HG03457 (cell line): ENCODE results near the gene SPI1.

Experiments used
- ATAC-seq: cut with Tn5 transposase; IDR thresholded peaks from one replicate; pipeline ENCODE4 v1.9.1; 2021; ENCODE audit warnings: moderate number of reproducible peaks; ENCODE audit not compliant: unreplicated experiment

The SPI1 gene

DNA sequence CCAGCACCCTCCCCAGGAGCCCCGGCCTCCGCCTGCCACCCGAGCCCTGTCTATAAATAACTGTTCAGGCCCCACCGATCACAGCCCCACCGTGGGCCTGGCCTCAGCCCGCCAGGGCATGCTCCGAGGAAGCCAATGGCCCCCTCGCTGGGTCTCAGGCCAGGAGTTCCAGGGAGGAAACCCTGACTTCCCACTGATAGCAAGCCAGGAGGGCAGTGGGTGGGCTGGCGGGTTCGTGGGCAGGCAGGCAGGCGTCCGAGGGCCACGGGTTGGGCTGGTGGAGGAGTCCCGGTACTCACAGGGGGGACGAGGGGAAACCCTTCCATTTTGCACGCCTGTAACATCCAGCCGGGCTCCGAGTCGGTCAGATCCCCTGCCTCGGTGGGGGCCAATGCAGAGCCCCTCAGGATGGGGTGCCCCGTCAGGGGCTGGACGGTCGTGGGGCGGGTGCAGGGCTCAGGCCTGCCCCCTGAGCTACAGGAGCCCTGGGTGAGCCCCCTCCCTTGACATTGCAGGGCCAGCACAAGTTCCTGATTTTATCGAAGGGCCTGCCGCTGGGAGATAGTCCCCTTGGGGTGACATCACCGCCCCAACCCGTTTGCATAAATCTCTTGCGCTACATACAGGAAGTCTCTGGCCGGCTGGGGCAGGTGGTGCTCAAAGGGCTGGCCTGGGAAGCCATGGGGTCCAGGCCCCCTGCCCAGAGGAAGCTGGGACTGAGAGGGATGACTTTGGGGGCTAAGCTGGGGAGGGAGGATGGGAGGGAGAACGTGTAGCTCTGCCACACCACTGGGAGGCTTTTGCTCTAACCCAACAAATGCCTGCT lies at the start of gene SPI1:
Gene SPI1 (minus strand): TSS at position 538 of the 826 bp plus-strand sequence. CDS start 194 bp downstream, at position 344.
- ATAC-seq, result peak; percentile 75

DNA sequence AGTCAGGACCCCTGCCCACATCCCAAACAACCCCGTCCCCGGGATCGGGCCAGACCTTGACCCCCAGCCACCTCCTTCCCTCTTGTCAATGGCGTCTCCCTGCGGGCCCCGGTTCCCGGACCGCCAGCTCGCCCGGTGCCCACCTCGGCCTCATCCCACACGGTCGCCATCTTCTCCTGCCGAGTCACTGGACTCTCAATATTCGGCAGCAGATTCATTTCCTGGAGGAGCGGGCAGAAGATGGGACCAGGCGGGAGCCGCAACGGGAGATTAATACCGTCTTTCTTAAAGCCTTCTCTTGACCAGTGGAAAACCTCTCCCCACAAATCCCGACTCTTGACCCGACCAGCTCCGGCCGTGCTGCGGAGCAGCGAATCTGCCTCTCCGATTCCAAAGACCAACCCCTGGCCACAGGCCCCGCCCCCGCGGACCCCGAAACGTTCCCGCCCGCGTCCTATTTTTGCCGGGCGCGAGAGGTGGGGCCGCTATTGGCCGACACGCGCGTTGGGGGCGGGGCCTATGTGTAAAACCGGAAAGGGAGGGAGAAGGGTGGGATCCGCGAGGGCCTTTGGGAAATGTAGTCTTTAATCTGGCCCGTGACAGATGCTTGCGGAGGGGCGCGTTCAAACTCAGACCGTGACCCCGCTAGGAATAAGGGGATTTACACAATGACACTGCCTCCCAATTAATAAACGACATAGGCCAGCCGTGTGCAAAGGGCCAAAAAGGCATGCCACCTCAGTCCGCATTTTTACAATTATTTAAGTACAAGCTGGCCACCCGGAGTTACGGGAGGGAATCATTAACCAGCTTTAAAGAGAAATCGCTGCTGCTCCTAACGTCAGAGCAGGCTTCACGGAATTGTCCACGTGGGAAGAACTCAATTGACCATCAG lies 48.0 kb upstream of the SPI1 start, which contains the start of gene PSMC3:
Gene PSMC3 (minus strand): TSS at position 378 of the 895 bp plus-strand sequence. CDS start 160 bp downstream, at position 218.
- ATAC-seq, result peak; percentile 69

DNA sequence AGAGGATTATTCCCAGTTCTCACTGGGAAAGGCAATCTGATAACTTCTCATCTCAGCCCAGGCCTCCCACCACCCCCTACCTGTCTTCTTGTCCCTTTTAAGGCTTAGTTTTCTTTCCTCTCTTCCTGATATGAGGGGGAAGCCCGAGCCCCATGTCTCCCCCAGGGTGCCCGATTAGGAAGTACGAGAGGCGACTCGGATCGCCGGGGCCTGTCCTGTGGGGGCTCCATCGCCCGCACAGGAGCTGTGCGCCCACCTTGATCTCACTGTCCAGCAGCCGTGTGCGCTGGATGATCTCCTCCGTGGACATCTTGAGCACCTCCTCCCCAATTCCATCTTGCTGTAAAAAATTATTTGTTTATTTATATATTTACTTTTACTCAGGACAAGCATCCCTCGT lies 47.3 kb upstream of the SPI1 start:
- ATAC-seq, result no peak

DNA sequence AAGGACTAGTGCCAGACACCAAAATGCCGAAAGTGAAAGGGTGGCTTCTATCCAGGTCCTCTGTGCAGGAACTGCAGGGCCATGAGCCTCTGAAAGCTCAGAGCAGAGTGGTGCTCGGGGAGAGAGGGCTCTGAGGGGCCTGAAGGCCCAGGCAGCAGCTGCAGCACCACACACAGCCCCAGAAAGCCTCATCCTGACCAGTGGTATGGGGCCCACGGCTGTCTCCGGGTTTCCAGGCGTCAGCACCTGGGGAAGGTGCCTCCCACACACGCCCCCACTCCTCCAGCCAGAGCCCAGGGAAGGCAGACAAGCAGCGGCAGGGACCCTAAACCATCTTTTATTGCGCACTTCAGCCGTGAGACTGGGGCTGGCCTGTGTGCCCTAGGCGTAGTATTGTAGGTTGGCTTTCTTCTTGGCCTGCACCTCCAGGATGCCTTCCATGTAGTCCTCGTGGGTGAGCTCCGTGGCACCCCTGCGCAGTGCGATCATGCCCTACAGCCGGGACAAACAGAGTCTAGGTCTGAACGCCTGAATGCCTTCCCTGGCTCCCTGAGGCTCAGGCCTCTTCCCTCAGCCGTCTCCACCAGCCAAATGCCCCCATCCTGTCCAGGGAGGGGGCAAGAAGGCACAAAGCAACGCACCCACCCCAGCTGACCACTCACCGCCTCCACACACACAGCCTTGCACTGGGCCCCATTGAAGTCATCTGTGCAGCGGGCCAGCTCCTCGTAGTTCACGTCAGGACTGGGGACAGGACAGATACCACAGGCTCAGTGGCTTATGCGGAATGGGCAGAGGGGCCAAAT lies 40.3 kb upstream of the SPI1 start:
- no peak for ATAC-seq

DNA sequence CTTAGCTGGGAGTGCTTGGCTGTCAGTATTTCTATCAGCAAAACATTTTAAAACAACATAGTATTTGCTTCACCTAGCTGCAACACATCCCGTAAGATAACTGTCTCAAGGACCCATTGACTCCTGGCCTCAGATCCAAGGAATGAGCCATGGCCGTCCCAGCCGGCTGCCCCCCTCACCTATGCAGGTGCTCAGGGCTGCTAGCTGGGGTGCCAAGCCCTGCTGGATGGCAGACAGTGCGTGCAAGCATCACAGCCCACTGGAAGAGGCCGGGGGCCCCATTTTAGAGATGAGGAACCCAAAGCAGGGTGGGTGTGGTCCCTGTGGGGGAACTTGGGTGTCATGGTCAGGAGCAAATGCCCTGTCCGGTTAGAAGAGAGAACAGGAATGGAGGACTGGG lies 39.4 kb upstream of the SPI1 start:
- ATAC-seq, result no peak

DNA sequence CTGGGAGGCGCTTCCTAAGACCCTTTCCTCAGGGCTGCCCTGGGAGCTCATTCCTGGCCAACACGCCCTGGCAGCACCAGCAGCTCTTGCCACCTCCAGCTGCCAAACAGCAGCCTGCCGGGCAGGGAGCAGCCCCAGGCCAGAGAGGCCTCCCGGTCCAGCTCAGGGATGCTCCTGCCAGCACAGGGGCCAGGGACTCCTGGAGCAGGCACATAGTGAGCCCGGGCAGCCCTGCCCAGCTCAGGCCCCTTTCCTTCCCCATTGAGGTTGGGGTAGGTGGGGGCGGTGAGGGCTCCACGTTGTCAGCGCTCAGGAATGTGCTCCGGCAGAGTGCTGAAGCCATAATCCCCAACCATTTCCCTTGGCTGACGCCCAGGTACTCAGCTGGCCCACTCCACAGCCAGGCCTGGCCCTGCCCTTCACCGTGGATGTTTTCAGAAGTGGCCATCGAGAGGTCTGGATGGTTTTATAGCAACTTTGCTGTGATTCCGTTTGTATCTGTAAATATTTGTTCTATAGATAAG lies 37.7 kb upstream of the SPI1 start:
- ATAC-seq, result no peak

DNA sequence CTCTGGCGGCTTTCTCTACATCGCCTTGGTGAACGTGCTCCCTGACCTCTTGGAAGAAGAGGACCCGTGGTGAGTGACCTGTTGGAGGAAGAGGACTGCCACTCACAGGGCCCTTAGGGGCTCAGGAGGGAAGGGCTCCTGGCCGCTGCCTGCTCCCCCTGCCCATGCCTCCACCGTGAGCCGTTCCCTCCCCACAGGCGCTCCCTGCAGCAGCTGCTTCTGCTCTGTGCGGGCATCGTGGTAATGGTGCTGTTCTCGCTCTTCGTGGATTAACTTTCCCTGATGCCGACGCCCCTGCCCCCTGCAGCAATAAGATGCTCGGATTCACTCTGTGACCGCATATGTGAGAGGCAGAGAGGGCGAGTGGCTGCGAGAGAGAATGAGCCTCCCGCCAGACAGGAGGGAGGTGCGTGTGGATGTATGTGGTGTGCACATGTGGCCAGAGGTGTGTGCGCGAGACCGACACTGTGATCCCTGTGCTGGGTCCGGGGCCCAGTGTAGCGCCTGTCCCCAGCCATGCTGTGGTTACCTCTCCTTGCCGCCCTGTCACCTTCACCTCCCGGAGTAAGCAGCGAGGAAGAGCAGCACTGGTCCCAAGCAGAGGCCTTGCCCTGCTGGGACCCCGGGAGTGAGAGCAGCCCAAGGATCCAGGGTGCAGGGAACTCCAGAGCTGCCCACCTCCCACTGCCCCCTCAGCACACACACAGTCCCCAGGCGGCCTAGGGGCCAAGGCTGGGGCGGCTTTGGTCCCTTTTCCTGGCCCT lies 36.9 kb upstream of the SPI1 start:
- no peak for ATAC-seq

DNA sequence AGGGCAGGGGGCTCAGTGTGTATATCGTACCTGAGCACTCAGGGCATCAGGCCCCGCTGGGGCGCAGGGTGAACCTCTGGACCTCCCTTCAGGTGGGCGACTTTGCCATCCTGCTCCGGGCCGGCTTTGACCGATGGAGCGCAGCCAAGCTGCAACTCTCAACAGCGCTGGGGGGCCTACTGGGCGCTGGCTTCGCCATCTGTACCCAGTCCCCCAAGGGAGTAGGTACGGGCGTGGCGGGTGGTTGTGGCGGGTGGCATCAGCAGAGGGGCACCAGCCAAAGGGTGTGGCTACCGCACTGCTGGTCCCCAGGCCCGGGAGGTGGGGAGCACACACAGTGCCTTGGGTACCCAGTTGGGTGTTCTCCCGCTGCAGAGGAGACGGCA lies 36.3 kb upstream of the SPI1 start:
- ATAC-seq, result no peak

DNA sequence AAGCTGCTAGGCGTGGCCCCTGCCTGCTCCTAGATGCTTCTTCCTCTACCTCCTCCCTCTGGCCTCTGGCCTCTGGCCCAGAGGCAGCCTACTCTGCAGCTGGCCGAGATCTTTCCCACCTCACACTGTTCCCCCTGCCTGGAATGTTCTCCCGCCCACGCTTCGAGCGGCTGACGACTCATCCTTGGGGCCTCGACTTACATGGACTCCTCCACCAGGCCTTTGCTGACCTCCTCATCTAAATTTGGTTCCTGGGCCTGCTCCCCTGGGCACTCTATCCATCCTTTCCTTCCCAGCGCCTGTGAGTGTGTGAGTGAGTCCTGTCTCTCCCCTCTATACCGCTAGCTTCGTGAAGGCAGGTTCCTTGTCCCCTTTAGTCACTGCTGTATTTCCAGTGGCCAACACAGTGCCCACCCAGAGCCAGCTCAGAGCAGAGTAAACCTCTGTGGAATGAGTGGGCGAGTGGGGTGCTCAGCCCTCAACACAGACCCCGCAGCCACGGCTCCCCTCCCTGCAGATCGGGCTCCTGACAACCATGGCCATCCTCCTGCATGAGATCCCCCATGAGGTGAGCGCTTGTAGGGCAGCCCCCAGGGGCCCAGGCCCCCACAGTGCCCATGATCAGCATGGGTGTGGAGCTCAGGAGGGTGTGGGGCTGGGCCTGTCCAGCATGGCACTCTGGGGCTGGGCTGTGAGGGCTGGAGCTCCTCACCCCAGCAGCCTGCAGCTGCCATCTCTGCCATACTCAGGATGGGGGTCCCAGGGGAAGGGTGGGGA lies 35.7 kb upstream of the SPI1 start:
- ATAC-seq, result no peak

DNA sequence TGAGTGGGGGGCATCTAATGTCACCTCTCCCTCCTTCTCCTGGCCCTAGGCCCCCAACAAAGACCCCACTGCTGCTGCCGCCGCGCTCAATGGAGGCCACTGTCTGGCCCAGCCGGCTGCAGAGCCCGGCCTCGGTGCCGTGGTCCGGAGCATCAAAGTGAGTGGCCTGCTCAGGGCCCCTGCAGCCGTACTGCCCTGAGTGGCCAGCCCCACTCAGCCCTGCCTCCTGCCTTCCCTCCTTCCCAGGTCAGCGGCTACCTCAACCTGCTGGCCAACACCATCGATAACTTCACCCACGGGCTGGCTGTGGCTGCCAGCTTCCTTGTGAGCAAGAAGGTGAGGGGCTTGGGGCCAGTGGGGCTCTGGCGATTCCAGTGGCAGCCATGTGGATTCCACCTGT lies 35.0 kb upstream of the SPI1 start:
- ATAC-seq, result no peak

DNA sequence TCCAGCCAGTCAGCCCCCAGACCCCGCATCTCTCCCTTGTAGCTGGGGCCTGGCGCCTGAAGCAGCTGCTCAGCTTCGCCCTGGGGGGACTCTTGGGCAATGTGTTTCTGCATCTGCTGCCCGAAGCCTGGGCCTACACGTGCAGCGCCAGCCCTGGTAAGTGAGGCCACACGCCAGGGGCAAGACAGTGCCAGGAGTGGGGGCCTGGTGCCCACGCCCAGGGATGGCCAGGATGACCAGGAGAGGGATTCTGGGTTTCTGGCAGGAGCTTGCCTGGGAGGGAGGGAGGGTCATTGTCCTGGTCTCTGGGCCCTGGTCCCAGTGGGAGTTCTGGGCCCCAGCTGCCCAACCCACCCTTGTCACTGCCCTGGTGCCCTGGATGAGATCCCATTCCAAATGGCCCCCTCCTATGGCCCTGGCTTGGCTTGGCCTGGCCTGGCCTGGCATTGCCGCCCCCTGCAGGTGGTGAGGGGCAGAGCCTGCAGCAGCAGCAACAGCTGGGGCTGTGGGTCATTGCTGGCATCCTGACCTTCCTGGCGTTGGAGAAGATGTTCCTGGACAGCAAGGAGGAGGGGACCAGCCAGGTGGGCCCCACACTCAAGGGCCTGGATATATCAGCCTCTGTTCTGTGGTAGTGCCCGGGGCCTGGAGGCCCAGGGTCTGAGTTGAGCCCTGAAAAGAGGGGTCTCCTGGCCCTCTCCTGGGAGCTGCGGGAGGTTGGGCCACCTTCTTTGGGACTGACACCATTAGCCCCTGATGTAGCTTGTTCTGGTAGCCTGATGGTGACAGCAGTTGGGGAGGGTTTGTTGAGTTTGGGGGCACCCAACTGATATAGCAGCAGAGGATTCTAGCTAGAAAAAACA lies 33.8 kb upstream of the SPI1 start:
- ATAC-seq, result no peak

DNA sequence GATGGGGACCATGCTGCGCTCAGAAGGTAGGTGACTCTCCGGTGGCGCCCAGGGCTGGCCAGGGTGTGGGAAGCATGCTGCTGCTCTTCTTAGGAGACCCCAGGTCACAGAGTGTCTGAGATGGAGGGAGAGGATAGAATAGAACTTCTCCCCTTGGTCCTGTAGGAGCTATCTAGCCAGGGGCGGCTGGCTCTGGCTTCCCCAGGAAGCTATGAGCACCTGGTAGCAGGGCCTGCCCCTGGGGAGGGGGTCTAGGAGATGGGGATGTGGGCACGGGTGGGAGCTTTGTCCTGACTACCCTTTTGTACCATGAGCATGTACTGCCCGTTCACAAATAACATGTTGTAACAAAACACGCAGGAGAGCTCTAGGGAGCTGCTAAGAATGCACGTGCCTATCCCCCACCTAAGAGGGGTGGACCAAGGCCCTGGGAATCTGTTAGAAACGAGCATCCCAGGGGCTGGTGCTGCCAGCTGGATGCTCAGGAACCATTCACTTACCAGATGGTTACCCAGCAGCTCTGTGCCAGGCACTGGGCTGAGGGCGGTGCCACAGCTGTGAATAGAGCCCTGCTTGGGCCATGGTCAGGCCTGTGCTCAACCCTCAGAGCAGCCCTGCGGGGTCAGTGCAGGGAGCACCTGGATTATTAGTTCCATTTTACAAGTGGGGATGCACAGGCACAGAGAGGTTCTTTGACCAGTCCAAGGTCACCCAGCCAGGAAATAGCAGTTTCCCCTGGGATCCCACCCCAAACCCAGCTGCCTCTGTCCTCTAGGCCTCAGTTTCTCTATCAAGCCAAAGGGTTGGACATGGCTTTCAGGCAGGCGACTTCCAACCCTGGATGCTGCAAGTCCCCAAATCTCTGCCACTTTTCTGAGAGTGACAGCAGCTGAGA lies 32.3 kb upstream of the SPI1 start:
- no peak for ATAC-seq

DNA sequence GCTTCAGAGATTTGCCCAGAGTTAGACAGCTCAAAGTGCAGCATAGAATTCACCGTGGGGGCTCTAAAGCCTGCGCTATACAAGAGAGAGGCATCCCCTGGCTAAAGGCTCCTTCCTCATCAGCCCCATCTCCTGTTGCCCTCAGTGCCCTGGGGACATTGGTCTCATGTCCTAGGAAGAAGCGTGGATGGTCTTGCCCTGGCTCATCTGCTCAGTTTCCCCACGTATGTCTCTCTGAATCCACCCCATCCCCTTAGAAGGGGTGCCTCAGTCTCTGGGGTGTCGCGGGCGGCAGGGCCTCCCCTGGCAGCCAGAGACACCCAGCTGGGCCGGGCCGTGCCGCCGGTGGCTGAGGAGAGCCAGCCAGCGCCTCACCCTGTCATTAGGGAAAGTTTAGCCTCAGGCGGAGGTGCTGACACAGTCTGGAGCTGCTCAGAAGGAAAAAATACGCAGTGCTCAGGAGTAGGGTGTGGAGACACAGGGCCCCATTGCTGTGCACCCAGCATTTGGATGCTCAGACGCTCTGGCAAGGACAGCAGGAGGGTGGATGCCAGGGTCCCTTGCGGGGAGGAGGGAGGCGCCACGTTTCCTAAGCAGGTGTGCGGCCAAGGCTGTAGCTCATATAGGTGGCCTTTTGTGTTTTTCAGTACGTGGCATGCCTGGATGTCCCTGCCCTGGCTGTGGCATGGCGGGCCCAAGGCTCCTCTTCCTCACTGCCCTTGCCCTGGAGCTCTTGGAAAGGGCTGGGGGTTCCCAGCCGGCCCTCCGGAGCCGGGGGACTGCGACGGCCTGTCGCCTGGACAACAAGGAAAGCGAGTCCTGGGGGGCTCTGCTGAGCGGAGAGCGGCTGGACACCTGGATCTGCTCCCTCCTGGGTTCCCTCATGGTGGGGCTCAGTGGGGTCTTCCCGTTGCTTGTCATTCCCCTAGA lies 31.4 kb upstream of the SPI1 start:
- no peak for ATAC-seq

DNA sequence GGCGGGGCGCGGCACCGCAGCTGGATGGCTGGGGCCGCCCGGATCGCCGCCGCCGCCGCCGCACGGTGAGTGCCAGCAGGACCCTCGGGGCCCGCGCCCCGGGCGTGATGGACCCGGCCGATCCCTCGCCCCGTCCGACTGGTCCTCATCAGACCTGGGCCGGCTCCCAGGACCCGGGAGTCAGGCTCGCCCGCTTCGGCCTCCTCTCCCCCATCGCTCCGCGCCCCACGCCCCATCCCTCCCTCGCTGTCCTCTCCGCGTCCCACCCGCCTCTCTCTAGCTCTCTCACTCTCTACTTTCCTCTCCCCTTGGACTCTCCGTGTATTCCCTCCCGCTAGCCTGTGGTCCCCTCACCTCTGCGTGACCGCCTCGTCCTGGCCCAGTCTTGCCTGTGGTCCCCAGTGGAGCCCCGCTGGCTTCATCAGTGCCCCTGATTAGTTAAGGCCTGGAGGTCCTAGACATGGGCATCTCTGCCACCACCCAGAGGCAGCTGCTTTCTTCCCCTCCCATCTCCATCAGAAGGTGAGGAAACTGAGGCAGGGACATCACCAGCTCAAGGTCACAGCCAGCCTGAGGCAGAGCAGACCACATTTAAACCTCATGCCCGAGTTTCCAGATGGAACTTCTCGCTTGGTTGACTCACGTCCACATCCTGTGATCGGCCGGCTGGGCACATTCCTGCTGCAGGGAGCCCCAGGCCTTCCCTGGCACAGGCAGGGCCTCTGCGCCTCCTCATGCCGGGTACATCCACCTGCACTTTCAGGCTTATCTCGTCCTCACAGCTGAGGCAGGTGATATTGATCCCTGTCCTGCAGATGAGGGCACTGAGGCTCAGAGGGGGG lies 30.5 kb upstream of the SPI1 start:
- ATAC-seq, result no peak
